ENCODE results near the gene NTM.

DNA sequence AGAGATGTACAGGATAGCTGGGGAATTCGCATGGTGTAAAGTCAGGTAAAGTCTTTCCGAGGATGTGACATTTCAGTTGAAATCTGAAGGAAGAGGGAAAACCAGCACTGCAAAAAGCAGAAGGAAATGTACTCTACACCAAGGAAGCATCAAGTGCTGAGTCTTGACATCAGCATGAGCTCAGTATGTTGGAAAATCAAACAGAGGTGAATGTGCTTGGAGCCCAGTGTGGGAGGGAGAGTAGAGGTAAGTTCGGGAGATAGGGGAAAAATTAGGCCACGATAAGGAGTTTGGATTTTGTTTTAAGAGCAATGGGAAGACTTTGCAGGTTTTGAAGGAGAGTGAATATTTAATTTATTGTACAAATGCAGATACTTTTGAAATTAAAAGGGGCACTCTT is 484.0 kb downstream of the NTM start:
- TF ChIP-seq, protein P1, sequence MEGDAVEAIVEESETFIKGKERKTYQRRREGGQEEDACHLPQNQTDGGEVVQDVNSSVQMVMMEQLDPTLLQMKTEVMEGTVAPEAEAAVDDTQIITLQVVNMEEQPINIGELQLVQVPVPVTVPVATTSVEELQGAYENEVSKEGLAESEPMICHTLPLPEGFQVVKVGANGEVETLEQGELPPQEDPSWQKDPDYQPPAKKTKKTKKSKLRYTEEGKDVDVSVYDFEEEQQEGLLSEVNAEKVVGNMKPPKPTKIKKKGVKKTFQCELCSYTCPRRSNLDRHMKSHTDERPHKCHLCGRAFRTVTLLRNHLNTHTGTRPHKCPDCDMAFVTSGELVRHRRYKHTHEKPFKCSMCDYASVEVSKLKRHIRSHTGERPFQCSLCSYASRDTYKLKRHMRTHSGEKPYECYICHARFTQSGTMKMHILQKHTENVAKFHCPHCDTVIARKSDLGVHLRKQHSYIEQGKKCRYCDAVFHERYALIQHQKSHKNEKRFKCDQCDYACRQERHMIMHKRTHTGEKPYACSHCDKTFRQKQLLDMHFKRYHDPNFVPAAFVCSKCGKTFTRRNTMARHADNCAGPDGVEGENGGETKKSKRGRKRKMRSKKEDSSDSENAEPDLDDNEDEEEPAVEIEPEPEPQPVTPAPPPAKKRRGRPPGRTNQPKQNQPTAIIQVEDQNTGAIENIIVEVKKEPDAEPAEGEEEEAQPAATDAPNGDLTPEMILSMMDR (conservative IDR thresholded peaks at IDR 0.05) = no peak
- TF ChIP-seq ZFX (IDR thresholded peaks at IDR 0.05) = no peak

Measured in C4-2B (cell line).